ENCODE measurements around the gene MGAT4A.

DNA sequence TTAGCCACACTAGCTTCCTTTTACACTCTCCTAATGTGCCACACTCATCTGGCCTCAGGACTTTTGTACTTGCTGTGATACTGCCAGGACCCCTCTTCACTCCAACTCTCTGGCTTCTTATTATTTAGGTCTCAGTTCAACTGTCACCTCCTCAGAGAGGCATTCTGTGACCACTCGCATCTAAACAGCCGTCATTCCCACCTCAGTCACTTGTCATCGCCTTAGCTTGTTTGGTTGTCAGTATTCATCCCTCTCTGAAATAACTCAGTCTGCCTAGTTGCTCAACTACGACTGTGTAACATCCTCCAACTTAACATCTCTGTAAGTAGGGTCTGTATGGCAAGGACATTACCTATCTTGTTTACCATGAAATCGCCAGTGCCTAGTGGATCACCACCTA, 27.2 kb downstream of the MGAT4A start:
- TF ChIP-seq, protein P1, sequence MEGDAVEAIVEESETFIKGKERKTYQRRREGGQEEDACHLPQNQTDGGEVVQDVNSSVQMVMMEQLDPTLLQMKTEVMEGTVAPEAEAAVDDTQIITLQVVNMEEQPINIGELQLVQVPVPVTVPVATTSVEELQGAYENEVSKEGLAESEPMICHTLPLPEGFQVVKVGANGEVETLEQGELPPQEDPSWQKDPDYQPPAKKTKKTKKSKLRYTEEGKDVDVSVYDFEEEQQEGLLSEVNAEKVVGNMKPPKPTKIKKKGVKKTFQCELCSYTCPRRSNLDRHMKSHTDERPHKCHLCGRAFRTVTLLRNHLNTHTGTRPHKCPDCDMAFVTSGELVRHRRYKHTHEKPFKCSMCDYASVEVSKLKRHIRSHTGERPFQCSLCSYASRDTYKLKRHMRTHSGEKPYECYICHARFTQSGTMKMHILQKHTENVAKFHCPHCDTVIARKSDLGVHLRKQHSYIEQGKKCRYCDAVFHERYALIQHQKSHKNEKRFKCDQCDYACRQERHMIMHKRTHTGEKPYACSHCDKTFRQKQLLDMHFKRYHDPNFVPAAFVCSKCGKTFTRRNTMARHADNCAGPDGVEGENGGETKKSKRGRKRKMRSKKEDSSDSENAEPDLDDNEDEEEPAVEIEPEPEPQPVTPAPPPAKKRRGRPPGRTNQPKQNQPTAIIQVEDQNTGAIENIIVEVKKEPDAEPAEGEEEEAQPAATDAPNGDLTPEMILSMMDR (conservative IDR thresholded peaks at IDR 0.05; ENCODE audit: low read depth in 2 of 2): no peak
- no peak for TF ChIP-seq CREB1 (CRISPR knock-in tag; IDR thresholded peaks at IDR 0.05; ENCODE audit: low read depth)
- TF ChIP-seq, protein P2, sequence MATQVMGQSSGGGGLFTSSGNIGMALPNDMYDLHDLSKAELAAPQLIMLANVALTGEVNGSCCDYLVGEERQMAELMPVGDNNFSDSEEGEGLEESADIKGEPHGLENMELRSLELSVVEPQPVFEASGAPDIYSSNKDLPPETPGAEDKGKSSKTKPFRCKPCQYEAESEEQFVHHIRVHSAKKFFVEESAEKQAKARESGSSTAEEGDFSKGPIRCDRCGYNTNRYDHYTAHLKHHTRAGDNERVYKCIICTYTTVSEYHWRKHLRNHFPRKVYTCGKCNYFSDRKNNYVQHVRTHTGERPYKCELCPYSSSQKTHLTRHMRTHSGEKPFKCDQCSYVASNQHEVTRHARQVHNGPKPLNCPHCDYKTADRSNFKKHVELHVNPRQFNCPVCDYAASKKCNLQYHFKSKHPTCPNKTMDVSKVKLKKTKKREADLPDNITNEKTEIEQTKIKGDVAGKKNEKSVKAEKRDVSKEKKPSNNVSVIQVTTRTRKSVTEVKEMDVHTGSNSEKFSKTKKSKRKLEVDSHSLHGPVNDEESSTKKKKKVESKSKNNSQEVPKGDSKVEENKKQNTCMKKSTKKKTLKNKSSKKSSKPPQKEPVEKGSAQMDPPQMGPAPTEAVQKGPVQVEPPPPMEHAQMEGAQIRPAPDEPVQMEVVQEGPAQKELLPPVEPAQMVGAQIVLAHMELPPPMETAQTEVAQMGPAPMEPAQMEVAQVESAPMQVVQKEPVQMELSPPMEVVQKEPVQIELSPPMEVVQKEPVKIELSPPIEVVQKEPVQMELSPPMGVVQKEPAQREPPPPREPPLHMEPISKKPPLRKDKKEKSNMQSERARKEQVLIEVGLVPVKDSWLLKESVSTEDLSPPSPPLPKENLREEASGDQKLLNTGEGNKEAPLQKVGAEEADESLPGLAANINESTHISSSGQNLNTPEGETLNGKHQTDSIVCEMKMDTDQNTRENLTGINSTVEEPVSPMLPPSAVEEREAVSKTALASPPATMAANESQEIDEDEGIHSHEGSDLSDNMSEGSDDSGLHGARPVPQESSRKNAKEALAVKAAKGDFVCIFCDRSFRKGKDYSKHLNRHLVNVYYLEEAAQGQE (IDR thresholded peaks at IDR 0.05; ENCODE audit: unreplicated experiment): no peak

Measured in GM23338 (cell line).